ENCODE data around the gene PKD1.

Gene PKD1

GRCh38 chr16:2046893-2047329 lies 88.8 kb downstream of the PKD1 start:
- peak overlapping the region; percentile 68 for H3K4me3 ChIP-seq (ENCODE audit: low read depth, low read length)
- DNase-seq (ENCODE audit: low read depth): no peak
- TF ChIP-seq CTCF (IDR thresholded peaks at IDR 0.05; ENCODE audit: insufficient read depth, low read depth, low read length, missing control alignments): no peak

DNA sequence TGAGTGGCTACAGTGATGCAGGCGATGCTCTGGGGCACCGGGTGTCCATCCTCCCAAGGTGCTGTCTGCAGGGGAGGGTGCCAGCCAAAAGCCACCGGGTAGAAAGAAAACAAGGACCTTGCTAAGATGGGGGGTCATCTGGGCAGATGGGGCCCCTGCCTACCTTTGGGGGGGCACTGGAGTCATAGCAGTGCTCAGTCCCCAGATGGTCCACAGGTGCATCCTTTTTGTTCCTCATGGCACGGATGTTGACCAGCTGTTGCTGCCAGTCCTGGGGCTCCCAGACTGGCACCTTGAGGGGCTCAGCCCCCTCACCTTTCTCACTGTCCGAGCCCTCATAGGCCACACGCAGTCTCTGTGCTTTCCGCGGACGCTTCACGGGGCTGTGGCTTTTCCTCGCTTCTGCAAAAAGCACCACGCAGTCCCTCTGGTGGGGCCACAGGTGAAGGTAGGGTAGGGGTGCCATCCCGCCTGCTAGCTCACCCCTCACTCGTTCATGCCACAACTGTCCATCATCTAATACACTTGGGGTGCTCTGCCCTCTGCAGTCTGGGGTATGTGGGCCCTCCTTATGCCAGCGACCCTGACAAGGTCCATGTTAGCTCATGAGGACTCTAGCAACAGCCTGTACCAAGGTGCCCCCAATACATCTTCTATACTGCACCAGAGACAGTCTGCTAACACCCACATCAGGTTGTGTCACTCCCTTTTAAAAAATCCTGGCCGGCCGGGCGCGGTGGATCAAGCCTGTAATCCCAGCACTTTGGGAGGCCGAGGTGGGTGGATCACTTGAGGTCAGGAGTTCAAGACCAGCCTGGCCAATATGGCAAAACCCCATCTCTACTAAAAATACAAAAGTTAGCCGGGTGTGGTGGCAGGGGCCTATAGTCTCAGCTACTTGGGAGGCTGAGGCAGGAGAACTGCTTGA lies 89.5 kb downstream of the PKD1 start:
- TF ChIP-seq CTCF (IDR thresholded peaks at IDR 0.05; ENCODE audit: insufficient read depth, low read depth, low read length, missing control alignments): no peak
- H3K4me3 ChIP-seq (ENCODE audit: low read depth, low read length): 0 out of 2 replicates have a peak overlapping the region, but pooled peaks have one; percentile 68
- DNase-seq (ENCODE audit: low read depth): no peak

GRCh38 chr16:2044541-2044940 lies 91.2 kb downstream of the PKD1 start:
- no peak for TF ChIP-seq CTCF (IDR thresholded peaks at IDR 0.05; ENCODE audit: insufficient read depth, low read depth, low read length, missing control alignments)
- no peak overlapping the region for H3K4me3 ChIP-seq (ENCODE audit: low read depth, low read length)
- no peak for DNase-seq (ENCODE audit: low read depth)

DNA sequence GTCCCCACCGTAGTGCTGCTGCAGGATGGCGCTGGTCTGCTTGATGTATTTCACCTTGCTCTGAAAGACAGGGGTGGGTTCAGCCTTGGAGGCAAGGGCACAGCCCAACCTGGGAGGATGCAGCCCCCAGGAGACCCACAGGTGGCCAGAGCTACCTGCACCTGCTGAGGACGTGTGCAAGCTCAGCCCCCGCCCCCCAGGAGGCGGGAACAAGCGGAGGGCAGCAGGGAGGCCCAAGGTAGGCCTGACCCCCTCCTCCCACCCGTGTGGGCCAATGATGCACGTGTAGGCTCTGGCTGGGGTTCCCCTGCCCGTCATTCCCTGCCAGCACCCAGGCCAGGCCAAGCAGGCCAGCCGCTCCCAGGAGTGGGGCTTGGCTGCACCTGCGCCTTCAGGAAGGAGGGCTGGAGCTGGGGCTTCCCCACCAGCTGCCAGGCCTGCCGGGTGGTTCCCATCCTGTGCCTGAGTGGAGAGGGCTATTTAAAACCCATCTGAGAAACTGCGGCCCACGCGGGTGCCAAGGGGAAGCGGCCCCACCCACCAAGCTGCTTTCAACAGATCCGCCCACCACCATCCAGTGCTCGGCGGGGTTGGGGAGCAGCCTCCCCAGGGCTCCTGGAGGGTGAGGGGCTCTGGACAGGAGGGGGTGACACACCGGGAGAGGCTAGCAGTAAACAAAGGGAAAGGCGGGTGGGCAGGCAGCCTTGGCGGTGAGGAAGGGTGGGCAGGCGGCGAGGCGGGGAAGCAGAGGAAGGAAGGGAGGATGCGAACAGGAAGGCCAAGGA lies 91.8 kb downstream of the PKD1 start:
- no peak for TF ChIP-seq CTCF (IDR thresholded peaks at IDR 0.05; ENCODE audit: insufficient read depth, low read depth, low read length, missing control alignments)
- peak; percentile 54 for DNase-seq (ENCODE audit: low read depth)

DNA sequence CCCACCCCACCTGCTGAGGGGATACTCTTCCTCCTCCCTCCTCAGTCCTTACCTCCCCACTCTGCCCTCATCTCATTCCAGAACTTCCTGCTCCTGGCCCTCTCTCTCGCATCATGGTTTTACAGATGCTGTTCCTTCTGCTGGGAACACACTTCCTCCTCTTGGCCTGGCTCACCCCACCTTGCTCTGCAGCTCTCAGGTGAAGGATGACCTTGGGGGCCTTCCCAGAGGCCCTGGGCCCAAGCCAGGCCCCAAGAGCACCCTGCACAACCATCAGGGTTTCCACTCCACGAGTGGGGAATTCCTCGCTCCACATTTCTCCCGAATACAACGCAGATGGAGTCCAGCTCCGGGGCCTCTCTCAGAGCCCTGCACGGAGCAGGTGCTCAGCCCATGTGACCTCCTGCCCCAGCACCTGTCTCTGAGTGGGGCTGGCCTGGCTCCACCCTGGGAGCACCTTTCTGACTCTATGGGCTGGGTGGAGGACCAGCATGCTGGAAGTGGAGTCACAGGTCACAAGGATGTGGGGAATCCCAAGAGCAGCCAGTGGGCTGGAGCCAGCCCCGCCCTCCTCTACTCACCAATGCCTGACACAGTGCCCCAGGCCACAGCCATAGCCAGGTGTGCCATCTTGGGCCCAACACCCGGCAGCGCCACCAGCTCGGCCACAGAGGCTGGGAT lies 92.6 kb downstream of the PKD1 start:
- no peak for TF ChIP-seq CTCF (IDR thresholded peaks at IDR 0.05; ENCODE audit: insufficient read depth, low read depth, low read length, missing control alignments)
- no peak for DNase-seq (ENCODE audit: low read depth)
- no peak overlapping the region for H3K4me3 ChIP-seq (ENCODE audit: low read depth, low read length)

More for the DNA sequence above, 91.8 kb downstream of the PKD1 start:
- H3K4me3 ChIP-seq (ENCODE audit: low read depth, low read length): no peak overlapping the region

GRCh38 chr16:2042171-2042985 lies 93.3 kb downstream of the PKD1 start:
- TF ChIP-seq CTCF (IDR thresholded peaks at IDR 0.05; ENCODE audit: insufficient read depth, low read depth, low read length, missing control alignments): no peak
- no peak overlapping the region for H3K4me3 ChIP-seq (ENCODE audit: low read depth, low read length)
- no peak for DNase-seq (ENCODE audit: low read depth)
